GM12872 (cell line): Measurements from ENCODE around the gene NECTIN4.

Experiments
- CTCF ChIP-seq: IDR thresholded peaks from 3 replicates; pipeline ENCODE4 v1.5.1; 2011; ENCODE audit warnings: low read depth, mild to moderate bottlenecking, low read length, moderate library complexity; ENCODE audit not compliant: insufficient read depth

Gene NECTIN4

GRCh38 chr1:161117759-161118581 lies 28.6 kb upstream of the NECTIN4 start, which contains the start of the genes NIT1 and PFDN2:
Gene NIT1, plus strand, starts transcription at chr1:161118105. Its CDS starts 72 bp downstream, at chr1:161118177.
Gene PFDN2, minus strand, starts transcription at chr1:161118037. Its CDS starts 11 bp downstream, at chr1:161118026.
- no peak for TF ChIP-seq CTCF

GRCh38 chr1:161115132-161115711 lies 25.9 kb upstream of the NECTIN4 start:
- TF ChIP-seq CTCF, result no peak

GRCh38 chr1:161114556-161114955 lies 25.2 kb upstream of the NECTIN4 start:
- no peak for TF ChIP-seq CTCF

- no peak for TF ChIP-seq CTCF
Observed at GRCh38 chr1:161113915-161114314, 24.6 kb upstream of the NECTIN4 start.

GRCh38 chr1:161111527-161111926 lies 22.2 kb upstream of the NECTIN4 start:
- TF ChIP-seq CTCF, result no peak

- TF ChIP-seq CTCF, result no peak
Observed at GRCh38 chr1:161111117-161111516, 21.8 kb upstream of the NECTIN4 start.

- TF ChIP-seq CTCF, result no peak
Observed at GRCh38 chr1:161106431-161106830, 17.1 kb upstream of the NECTIN4 start.
